ENCODE measurements around the gene TAGLN3. TPM values are rescaled to one million over a fixed set of nuclear protein-coding genes. Genes with fewer than 3 reads are reported as not detected.

The TAGLN3 gene
- total and polyA plus RNA-seq, 8 donors = 0.28 to 50.7 (median 2.6) TPM

DNA sequence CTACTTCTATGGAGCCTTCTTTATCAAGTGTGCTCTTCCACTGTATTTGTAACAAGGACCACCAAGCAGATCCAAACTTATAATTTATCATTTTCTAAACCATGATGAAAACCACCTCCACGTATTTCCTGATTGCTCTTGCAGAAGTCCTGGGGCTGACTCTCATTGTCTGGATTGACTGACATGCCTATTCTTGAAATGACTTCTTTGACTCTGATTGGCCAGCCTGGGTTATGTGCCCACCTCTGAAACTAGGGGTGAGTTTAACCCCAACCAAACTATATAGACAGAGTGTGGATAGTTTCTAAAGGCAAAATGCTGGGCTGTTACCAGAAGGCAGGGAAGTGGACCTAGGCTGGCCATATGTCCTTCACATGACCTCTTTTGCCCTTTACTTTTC is 48.5 kb downstream of the TAGLN3 start:
- TF ChIP-seq, protein P1, sequence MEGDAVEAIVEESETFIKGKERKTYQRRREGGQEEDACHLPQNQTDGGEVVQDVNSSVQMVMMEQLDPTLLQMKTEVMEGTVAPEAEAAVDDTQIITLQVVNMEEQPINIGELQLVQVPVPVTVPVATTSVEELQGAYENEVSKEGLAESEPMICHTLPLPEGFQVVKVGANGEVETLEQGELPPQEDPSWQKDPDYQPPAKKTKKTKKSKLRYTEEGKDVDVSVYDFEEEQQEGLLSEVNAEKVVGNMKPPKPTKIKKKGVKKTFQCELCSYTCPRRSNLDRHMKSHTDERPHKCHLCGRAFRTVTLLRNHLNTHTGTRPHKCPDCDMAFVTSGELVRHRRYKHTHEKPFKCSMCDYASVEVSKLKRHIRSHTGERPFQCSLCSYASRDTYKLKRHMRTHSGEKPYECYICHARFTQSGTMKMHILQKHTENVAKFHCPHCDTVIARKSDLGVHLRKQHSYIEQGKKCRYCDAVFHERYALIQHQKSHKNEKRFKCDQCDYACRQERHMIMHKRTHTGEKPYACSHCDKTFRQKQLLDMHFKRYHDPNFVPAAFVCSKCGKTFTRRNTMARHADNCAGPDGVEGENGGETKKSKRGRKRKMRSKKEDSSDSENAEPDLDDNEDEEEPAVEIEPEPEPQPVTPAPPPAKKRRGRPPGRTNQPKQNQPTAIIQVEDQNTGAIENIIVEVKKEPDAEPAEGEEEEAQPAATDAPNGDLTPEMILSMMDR (IDR thresholded peaks at IDR 0.05) = no peak
- intact Hi-C loops (cut with DNase I) = no loop called here
- no peak for DNase-seq
- H3K9me3 ChIP-seq = no peaks in the 10 kb centered on the region
- H3K4me1 ChIP-seq = peaks cover 0 to 4% (median 0%) of the 10 kb centered on the region in 3 donors
- FAIRE-seq = no peak
- ATAC-seq = no peak
- WGBS, 2 donors = 84 to 92% methylated on average over 1 of the region's 1 CpG
- H3K36me3 ChIP-seq = no peaks in the 10 kb centered on the region
- H3K4me3 ChIP-seq = no peak overlapping the region
- H3K27ac ChIP-seq = no peak overlapping the region
- H3K27me3 ChIP-seq = no peaks in the 10 kb centered on the region

DNA sequence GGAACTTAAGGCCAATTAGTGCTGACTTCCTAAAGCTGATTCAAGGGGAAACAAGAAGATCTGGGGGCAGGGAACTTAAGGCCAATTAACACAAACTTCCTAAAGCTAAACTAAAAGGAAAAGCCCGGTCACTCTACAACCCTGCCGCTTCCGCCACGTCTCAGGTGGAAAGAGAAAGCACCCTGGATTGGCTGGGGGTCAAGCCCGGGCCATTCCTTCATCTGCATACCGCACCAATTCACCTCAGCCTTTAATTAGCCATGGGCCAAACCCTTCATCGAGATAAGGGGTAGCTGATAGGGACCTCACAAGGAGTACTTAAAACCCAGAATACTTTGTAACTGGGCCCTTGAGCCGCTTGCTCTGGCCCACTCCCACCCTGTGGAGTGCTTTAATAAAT is 50.2 kb downstream of the TAGLN3 start:
- Histone ChIP-seq H3K27me3 (no peaks in the 10 kb centered on the region), H3K4me3 (no peak overlapping the region), H3K4me1 (no peaks in the 10 kb centered on the region), H3K9me3 (no peaks in the 10 kb centered on the region), H3K27ac (no peak overlapping the region), H3K36me3 (no peaks in the 10 kb centered on the region)
- WGBS, 2 donors = 86 to 90% methylated on average over 8 of the region's 8 CpGs
- ATAC-seq (no peak), DNase-seq (no peak), FAIRE-seq (no peak)
- TF ChIP-seq, protein P1 (IDR thresholded peaks at IDR 0.05) = no peak
- intact Hi-C loops (cut with DNase I) = no loop called here

DNA sequence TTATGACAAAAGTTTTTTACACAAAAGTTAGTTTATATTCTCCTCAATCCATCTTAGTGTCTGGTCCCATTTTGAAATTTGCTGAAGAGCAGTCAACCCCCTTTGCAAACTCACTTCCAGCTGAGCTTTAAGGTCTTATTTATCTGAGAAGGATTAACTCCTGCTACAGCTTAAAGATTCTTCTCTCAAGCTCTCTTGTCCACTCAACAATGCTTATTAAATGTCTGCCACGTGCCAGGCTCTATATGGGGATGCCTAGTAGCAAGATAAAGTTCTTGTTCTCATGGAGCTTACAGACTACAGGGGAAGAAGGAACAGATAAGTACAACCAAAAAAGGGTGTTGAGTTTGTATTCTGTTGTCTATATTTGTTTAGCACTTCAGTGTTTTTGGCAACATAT is 54.5 kb downstream of the TAGLN3 start:
- 80 to 83% methylated on average over 1 of the region's 1 CpG for WGBS, 2 donors
- ATAC-seq (no peak), FAIRE-seq (no peak), DNase-seq (no peak)
- H3K4me1 ChIP-seq = no peaks in the 10 kb centered on the region
- intact Hi-C loops (cut with DNase I) = no loop called here
- TF ChIP-seq, protein P1 (IDR thresholded peaks at IDR 0.05) = no peak
- no peak overlapping the region for H3K27ac ChIP-seq
- H3K36me3 ChIP-seq = no peaks in the 10 kb centered on the region
- H3K27me3 ChIP-seq = no peaks in the 10 kb centered on the region
- no peaks in the 10 kb centered on the region for H3K9me3 ChIP-seq
- no peak overlapping the region for H3K4me3 ChIP-seq

DNA sequence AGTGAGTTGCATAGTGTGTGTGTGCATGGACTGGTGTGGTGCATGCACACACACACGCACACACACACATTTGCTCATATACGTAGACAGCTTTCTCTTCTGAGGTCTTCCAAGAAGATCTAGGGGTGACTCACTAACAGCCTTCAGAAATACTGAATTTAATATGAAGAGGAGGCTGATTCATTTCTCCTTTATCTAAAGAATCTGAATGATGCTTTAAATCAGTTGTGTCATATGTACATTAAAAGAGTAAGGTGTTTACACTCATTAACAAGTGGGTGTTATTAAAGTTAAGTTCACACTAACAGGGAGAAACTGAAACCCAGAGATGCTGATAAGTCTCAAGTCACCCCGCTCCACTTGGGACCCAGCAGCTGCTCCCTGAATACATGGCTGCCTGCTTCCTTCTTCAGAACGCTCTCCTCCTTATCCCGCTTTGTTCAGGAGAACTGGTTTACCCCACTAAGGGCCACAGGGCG is 57.8 kb downstream of the TAGLN3 start:
- Histone ChIP-seq H3K27ac (no peak overlapping the region), H3K4me3 (no peak overlapping the region), H3K36me3 (no peaks in the 10 kb centered on the region), H3K9me3 (no peaks in the 10 kb centered on the region), H3K27me3 (no peaks in the 10 kb centered on the region), H3K4me1 (no peaks in the 10 kb centered on the region)
- intact Hi-C loops (cut with DNase I) = no loop called here
- ATAC-seq = peak in 2 of 4 donors; percentile 36 to 42
- TF ChIP-seq, protein P1 (IDR thresholded peaks at IDR 0.05) = no peak
- 62 to 64% methylated on average over 6 of the region's 6 CpGs for WGBS, 2 donors
- DNase-seq = no peak
- no peak for FAIRE-seq

DNA sequence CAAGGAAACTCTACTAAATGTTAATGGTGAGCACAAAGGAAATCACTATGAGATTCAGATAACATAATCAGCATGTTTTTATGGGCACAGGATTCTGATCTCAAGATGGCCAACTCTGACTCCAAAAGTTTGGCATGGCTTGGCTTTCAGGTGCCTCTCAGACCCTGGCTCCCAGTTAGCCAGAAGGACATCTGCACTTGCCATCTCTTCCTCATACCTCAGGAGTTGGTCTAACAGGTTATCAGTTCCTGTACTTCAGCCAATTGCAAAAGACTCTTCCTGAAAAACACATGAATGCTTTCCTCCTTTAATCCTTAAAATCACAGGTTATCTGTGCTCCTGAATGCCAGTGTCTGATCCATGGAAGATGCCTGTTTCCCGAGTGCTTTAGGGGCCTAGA is 60.8 kb downstream of the TAGLN3 start:
- Histone ChIP-seq H3K27me3 (no peaks in the 10 kb centered on the region), H3K27ac (no peak overlapping the region), H3K36me3 (no peaks in the 10 kb centered on the region), H3K4me3 (no peak overlapping the region), H3K4me1 (no peaks in the 10 kb centered on the region), H3K9me3 (no peaks in the 10 kb centered on the region)
- ATAC-seq (no peak), DNase-seq (no peak), FAIRE-seq (no peak)
- 75 to 82% methylated on average over 1 of the region's 1 CpG for WGBS, 2 donors
- TF ChIP-seq, protein P1 (IDR thresholded peaks at IDR 0.05) = no peak
- intact Hi-C loops (cut with DNase I) = no loop called here
